K562 (cell line): ENCODE results near the gene AP1M2. TPM values are rescaled to one million over a fixed set of nuclear protein-coding genes. Genes with fewer than 3 reads are reported as not detected.

Source experiments
- HMG20A ChIP-seq: fragments of 450-650 bp; formaldehyde crosslinking; conservative IDR thresholded peaks from 2 replicates; pipeline ENCODE4 v1.4.0; 2020; ENCODE audit warnings: mild to moderate bottlenecking, mixed read lengths
- MCM5 ChIP-seq: fragments of 450-650 bp; IDR thresholded peaks from 2 replicates; pipeline ENCODE4 v1.6.1; 2016; ENCODE audit warnings: low read depth
- PTTG1 ChIP-seq: fragments of 450-650 bp; IDR thresholded peaks from 2 replicates; pipeline ENCODE4 v1.6.1; 2016; ENCODE audit warnings: low read depth, mild to moderate bottlenecking, missing genetic modification characterization, missing compliant biosample characterization
- SIN3A ChIP-seq, 2 experiments: fragments of 150-350 bp in 1 of 2; IDR thresholded peaks; 2 replicates each; pipeline ENCODE4 v1.6.1; 2011 to 2016; ENCODE audit warnings: borderline replicate concordance in 2 of 2, low read depth in 2 of 2, low read length in 2 of 2, mild to moderate bottlenecking in 2 of 2, moderate library complexity in 2 of 2; ENCODE audit not compliant: control insufficient read depth in 1 of 2
- SMAD1 ChIP-seq: fragments of 150-350 bp; IDR thresholded peaks from 2 replicates; pipeline ENCODE4 v1.6.1; 2014; ENCODE audit warnings: low read length, low read depth; ENCODE audit not compliant: partially characterized antibody
- SMARCC2 ChIP-seq: fragments of 450-650 bp; IDR thresholded peaks from 2 replicates; pipeline ENCODE4 v1.6.1; 2017; ENCODE audit warnings: antibody characterized with exemption, moderate library complexity, mild to moderate bottlenecking, low read depth
- SRSF7 ChIP-seq: fragments of 200-400 bp; formaldehyde crosslinking; optimal IDR thresholded peaks from 2 replicates; pipeline ENCODE3; 2017; ENCODE audit warnings: mild to moderate bottlenecking, low read depth, low read length
- TAF1 ChIP-seq: IDR thresholded peaks from 2 replicates; pipeline ENCODE4 v1.6.1; 2011; ENCODE audit warnings: mild to moderate bottlenecking, low read length, moderate library complexity; ENCODE audit not compliant: insufficient read depth, control insufficient read depth, severe bottlenecking; ENCODE audit errors: extremely low read depth
- ZNF133 ChIP-seq: fragments of 250-450 bp; sonication (Bioruptor Pico); IDR thresholded peaks from 2 replicates; pipeline ENCODE4 v1.4.0; 2020; ENCODE audit warnings: mild to moderate bottlenecking
- ZNF263 ChIP-seq: sonication (generic); formaldehyde crosslinking; IDR thresholded peaks from 2 replicates; pipeline ENCODE4 v1.8.0; 2022; ENCODE audit warnings: mild to moderate bottlenecking, missing genetic modification reagents, borderline replicate concordance
- polyA plus RNA-seq, 8 experiments: library from polyadenylated mRNA; depleted of rRNA in 4 of 8; stranded (reverse) in 5 of 8; unstranded in 3 of 8; fragments of >200 nt; fragmentation: Nextera tagmentation in 2 of 8; fragmentation: Illumina TruSeq in 1 of 8; extraction: Ambion mirVana in 2 of 8; extraction: Trizol in 1 of 8; gene quantifications; 2 replicates each; pipeline versions ENCODE4 v1.2.1 to v1.2.3, GENCODE V29; 2011 to 2014; ENCODE audit warnings: inconsistent platforms in 1 of 8, missing spikeins in 1 of 8
- total RNA-seq, 7 experiments: library from RNA; depleted of rRNA in 6 of 7; stranded (reverse); fragments of >200 nt in 6 of 7; fragmentation: Illumina TruSeq in 2 of 7; extraction: Trizol in 2 of 7; gene quantifications; 2 replicates each; pipeline versions ENCODE4 v1.2.1 to v1.2.3, GENCODE V29; 2011 to 2021; ENCODE audit warnings: low replicate concordance in 1 of 7
- TF ChIP-seq, protein P1 (sequence below): fragments of 450-650 bp; IDR thresholded peaks from 2 replicates; pipeline ENCODE4 v1.6.1; 2016; ENCODE audit warnings: mild to moderate bottlenecking
- TF ChIP-seq, protein P2 (sequence below): fragments of 250-450 bp; sonication (Bioruptor Pico); IDR thresholded peaks from 2 replicates; pipeline ENCODE4 v1.5.0; 2021
- TF ChIP-seq, protein P3 (sequence below): fragments of 150-350 bp; IDR thresholded peaks from 2 replicates; pipeline ENCODE4 v1.6.1; 2014; ENCODE audit warnings: low read depth, mild to moderate bottlenecking, low read length, borderline replicate concordance
- TF ChIP-seq, protein P4 (sequence below): IDR thresholded peaks from 3 replicates; pipeline ENCODE4 v1.6.1; 2011; ENCODE audit warnings: borderline replicate concordance, mild to moderate bottlenecking; ENCODE audit not compliant: insufficient read length, insufficient read depth
- TF ChIP-seq, protein P5 (sequence below): sonication (generic); formaldehyde crosslinking; IDR thresholded peaks from 2 replicates; pipeline ENCODE4 v1.8.1; 2023; ENCODE audit warnings: mild to moderate bottlenecking, missing genetic modification reagents

AP1M2 gene
- total and polyA plus RNA-seq, 9 of the 15 experiments (the other 6 are each of a cell fraction or from before 2014, with no cell fraction given): 0.33 to 1.4 (median 0.89) TPM; not detected in 1

DNA sequence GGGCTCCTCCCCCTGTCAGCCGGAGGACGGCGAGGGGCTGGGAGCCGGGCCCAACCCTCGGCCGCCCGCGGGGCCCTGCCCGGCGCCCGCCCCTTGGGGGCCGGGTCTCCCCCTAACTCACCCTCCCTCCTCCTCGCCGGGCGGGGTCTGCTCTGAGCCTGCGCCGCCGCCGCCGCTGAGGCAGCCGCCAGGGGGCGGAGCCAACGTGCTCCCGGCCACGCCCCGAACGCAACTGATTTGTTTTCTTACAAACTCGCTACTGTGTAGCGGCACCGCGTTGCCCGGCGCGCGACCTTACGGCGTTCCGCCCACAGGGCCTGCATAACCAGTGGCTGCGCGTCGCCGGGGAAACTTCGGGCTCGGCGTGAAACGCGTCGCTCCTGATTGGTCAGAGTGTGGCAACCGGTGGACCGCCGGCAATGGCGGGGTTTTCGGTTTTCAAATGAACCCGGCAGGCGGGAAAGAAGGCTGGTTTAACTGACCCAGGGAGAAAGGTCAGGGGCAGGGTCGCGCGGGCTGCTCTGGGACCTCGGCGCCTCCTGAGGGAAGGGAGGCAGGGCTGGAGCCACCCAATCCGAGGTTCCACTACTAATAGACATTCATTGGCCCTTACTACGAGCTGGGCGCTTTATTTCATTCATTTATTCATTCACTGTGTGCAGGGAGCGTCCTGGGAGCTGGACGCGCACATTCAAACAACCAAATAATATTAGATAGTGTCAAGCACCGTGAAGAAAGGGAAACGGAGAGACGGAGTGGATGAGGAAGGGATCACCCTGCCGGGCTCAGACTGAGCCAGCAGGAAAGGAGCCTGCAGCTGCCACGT is 18.1 kb downstream of the AP1M2 start, which contains the start of gene CDKN2D (continued):
- TF ChIP-seq SMARCC2 (no peak), ZNF263 (CRISPR knock-in tag) (no peak; the same call in 1 of the 2 replicates), PTTG1 (tag) (no peak), SIN3A (IDR thresholded peaks at IDR 0.05; ENCODE audit: borderline replicate concordance in 2 of 2, control insufficient read depth in 1 of 2, low read depth in 2 of 2, low read length in 2 of 2) (peak in 1 of 2 experiments; percentile 67; a peak in 1 of 4 replicates), MCM5 (no peak), ZNF133 (CRISPR knock-in tag) (no peak), HMG20A (CRISPR knock-in tag) (no peak), TAF1 (peak; percentile 51), SMAD1 (no peak), SRSF7 (no peak)
- TF ChIP-seq, protein P1, sequence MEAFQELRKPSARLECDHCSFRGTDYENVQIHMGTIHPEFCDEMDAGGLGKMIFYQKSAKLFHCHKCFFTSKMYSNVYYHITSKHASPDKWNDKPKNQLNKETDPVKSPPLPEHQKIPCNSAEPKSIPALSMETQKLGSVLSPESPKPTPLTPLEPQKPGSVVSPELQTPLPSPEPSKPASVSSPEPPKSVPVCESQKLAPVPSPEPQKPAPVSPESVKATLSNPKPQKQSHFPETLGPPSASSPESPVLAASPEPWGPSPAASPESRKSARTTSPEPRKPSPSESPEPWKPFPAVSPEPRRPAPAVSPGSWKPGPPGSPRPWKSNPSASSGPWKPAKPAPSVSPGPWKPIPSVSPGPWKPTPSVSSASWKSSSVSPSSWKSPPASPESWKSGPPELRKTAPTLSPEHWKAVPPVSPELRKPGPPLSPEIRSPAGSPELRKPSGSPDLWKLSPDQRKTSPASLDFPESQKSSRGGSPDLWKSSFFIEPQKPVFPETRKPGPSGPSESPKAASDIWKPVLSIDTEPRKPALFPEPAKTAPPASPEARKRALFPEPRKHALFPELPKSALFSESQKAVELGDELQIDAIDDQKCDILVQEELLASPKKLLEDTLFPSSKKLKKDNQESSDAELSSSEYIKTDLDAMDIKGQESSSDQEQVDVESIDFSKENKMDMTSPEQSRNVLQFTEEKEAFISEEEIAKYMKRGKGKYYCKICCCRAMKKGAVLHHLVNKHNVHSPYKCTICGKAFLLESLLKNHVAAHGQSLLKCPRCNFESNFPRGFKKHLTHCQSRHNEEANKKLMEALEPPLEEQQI: no peak
- TF ChIP-seq, protein P2, sequence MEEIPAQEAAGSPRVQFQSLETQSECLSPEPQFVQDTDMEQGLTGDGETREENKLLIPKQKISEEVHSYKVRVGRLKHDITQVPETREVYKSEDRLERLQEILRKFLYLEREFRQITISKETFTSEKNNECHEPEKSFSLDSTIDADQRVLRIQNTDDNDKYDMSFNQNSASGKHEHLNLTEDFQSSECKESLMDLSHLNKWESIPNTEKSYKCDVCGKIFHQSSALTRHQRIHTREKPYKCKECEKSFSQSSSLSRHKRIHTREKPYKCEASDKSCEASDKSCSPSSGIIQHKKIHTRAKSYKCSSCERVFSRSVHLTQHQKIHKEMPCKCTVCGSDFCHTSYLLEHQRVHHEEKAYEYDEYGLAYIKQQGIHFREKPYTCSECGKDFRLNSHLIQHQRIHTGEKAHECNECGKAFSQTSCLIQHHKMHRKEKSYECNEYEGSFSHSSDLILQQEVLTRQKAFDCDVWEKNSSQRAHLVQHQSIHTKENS (CRISPR knock-in tag): no peak
- TF ChIP-seq, protein P3, sequence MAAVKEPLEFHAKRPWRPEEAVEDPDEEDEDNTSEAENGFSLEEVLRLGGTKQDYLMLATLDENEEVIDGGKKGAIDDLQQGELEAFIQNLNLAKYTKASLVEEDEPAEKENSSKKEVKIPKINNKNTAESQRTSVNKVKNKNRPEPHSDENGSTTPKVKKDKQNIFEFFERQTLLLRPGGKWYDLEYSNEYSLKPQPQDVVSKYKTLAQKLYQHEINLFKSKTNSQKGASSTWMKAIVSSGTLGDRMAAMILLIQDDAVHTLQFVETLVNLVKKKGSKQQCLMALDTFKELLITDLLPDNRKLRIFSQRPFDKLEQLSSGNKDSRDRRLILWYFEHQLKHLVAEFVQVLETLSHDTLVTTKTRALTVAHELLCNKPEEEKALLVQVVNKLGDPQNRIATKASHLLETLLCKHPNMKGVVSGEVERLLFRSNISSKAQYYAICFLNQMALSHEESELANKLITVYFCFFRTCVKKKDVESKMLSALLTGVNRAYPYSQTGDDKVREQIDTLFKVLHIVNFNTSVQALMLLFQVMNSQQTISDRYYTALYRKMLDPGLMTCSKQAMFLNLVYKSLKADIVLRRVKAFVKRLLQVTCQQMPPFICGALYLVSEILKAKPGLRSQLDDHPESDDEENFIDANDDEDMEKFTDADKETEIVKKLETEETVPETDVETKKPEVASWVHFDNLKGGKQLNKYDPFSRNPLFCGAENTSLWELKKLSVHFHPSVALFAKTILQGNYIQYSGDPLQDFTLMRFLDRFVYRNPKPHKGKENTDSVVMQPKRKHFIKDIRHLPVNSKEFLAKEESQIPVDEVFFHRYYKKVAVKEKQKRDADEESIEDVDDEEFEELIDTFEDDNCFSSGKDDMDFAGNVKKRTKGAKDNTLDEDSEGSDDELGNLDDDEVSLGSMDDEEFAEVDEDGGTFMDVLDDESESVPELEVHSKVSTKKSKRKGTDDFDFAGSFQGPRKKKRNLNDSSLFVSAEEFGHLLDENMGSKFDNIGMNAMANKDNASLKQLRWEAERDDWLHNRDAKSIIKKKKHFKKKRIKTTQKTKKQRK: no peak
- TF ChIP-seq, protein P4, sequence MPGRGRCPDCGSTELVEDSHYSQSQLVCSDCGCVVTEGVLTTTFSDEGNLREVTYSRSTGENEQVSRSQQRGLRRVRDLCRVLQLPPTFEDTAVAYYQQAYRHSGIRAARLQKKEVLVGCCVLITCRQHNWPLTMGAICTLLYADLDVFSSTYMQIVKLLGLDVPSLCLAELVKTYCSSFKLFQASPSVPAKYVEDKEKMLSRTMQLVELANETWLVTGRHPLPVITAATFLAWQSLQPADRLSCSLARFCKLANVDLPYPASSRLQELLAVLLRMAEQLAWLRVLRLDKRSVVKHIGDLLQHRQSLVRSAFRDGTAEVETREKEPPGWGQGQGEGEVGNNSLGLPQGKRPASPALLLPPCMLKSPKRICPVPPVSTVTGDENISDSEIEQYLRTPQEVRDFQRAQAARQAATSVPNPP: no peak
- TF ChIP-seq, protein P5, sequence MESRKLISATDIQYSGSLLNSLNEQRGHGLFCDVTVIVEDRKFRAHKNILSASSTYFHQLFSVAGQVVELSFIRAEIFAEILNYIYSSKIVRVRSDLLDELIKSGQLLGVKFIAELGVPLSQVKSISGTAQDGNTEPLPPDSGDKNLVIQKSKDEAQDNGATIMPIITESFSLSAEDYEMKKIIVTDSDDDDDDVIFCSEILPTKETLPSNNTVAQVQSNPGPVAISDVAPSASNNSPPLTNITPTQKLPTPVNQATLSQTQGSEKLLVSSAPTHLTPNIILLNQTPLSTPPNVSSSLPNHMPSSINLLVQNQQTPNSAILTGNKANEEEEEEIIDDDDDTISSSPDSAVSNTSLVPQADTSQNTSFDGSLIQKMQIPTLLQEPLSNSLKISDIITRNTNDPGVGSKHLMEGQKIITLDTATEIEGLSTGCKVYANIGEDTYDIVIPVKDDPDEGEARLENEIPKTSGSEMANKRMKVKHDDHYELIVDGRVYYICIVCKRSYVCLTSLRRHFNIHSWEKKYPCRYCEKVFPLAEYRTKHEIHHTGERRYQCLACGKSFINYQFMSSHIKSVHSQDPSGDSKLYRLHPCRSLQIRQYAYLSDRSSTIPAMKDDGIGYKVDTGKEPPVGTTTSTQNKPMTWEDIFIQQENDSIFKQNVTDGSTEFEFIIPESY (CRISPR knock-in tag): peak; percentile 58; the same call in 1 of the 2 replicates
